ENCODE results near the gene RPLP2.

The RPLP2 gene

DNA sequence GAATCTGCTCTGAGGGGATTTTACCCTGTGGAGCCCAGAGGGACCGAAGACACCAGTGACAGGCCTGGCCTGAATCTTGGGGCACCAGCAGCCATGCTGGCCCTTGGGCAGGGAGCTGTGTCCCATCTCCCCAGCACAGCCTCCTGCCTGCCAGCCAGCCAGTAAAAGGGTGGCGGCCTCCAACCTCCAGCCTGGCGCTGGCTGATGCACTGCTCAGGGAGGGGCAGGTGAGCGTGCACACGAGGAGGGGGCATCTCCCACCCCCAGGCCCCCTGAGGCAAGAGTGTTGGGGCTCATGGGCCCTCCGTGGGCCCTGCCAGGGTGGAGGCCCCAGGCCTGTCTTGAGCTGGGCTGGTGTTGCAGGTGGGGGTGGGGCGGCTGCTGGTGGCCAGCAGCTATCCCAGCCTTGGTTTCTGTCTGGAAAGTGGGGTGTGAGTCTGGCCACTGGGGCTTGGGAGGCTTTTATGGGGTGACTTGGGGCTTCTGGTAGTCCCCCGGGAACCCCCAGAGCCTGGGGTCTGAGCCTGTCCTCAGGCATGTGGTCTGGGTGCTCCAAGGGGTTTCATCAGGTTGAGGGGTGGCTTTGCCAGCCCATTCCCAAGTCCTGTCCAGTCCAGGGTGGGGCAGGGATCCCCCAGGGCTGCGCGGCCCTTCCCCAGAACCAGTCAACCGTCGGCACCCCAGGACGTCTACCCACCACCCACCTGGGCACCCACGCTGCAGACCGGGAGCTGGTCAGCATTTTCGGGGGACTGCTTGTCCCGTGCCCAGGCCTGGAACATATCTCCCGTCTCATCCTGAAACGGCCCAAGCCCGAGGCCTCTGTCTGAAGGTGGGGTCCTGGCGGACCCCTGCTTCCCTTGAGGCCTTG lies 50.7 kb downstream of the RPLP2 start:
- no peak for DNase-seq (ENCODE audit: low read depth)
- no peak overlapping the region for H3K4me3 ChIP-seq (replicated peaks; ENCODE audit: low read depth, low read length)
- TF ChIP-seq, protein P1, sequence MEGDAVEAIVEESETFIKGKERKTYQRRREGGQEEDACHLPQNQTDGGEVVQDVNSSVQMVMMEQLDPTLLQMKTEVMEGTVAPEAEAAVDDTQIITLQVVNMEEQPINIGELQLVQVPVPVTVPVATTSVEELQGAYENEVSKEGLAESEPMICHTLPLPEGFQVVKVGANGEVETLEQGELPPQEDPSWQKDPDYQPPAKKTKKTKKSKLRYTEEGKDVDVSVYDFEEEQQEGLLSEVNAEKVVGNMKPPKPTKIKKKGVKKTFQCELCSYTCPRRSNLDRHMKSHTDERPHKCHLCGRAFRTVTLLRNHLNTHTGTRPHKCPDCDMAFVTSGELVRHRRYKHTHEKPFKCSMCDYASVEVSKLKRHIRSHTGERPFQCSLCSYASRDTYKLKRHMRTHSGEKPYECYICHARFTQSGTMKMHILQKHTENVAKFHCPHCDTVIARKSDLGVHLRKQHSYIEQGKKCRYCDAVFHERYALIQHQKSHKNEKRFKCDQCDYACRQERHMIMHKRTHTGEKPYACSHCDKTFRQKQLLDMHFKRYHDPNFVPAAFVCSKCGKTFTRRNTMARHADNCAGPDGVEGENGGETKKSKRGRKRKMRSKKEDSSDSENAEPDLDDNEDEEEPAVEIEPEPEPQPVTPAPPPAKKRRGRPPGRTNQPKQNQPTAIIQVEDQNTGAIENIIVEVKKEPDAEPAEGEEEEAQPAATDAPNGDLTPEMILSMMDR (IDR thresholded peaks at IDR 0.05; ENCODE audit: low read length, missing control alignments), result no peak

GRCh38 chr11:861105-861479 lies 51.3 kb downstream of the RPLP2 start:
- TF ChIP-seq, protein P1 (IDR thresholded peaks at IDR 0.05; ENCODE audit: low read length, missing control alignments), result no peak
- no peak for DNase-seq (ENCODE audit: low read depth)
- no peak overlapping the region for H3K4me3 ChIP-seq (replicated peaks; ENCODE audit: low read depth, low read length)

GRCh38 chr11:862081-862661 lies 52.4 kb downstream of the RPLP2 start:
- DNase-seq (ENCODE audit: low read depth), result no peak
- TF ChIP-seq, protein P1 (IDR thresholded peaks at IDR 0.05; ENCODE audit: low read length, missing control alignments), result no peak
- H3K4me3 ChIP-seq (replicated peaks; ENCODE audit: low read depth, low read length), result no peak overlapping the region
